Right atrium auricular region (tissue), 2 donors: ENCODE measurements around the gene FGR. TPM values are rescaled to one million over a fixed set of nuclear protein-coding genes. Genes with fewer than 3 reads are reported as not detected.

Source experiments
- DNase-seq: peaks from one replicate; pipeline ENCODE4 v3.0.0-alpha.2; 2019; ENCODE audit warnings: low spot score
- H3K27ac ChIP-seq, 2 donors: fragments of 200-600 bp; sonication (generic); 1 replicate in 1 of 2; 2 replicates in 1 of 2; pipeline ENCODE4 v1.5.1; 2016 to 2019
- H3K27me3 ChIP-seq, 2 donors: fragments of 200-600 bp; sonication (generic); one replicate each; pipeline versions ENCODE4 v1.5.1 to v1.6.0; 2017 to 2019
- H3K36me3 ChIP-seq: fragments of 200-600 bp; sonication (generic); one replicate; pipeline ENCODE4 v1.5.1; 2016
- H3K4me1 ChIP-seq, 2 donors: fragments of 200-600 bp; sonication (generic); one replicate each; pipeline versions ENCODE4 v1.5.1 to v1.6.0; 2017 to 2019
- H3K4me3 ChIP-seq, 2 donors: fragments of 200-600 bp; sonication (generic); 1 replicate in 1 of 2; 2 replicates in 1 of 2; pipeline ENCODE4 v1.5.1; 2017 to 2019; ENCODE audit warnings: mild to moderate bottlenecking in 1 of 2, moderate library complexity in 1 of 2
- H3K9me3 ChIP-seq, 2 donors: fragments of 200-600 bp; sonication (generic); one replicate each; pipeline ENCODE4 v1.5.1; 2019
- CTCF ChIP-seq, 2 donors: fragments of 200-600 bp; sonication (generic); IDR thresholded peaks; one replicate each; pipeline ENCODE4 v1.5.1; 2019; ENCODE audit warnings: antibody characterized with exemption in 2 of 2
- total RNA-seq, 2 donors: library from RNA; depleted of rRNA; stranded (reverse); fragments of >200 nt; gene quantifications; one replicate each; pipeline ENCODE4 v1.1.0, GENCODE V29; 2016

Gene FGR
- total RNA-seq, 2 donors from 2014 or later: 5.7 to 19.8 TPM

DNA sequence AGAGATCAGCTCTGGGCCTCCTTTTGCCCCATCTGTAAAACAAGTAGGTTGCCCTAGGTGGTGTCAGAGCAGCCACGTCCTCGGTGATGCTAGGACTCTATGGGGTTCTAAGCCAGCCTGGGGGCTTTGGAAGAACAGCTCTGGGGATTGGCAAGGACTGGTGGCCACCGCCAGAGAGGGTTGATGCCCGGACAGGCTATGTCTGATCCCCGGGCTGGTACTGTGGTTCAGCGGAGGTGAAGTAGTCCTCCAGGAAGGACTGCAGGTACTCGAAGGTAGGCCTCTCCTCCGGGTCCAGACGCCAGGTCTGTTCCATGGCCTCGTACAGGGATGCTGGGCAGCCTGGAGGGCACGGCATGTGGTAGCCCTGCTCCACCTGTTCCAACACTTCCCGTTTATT, 22.3 kb downstream of the FGR start:
- H3K4me3 ChIP-seq: no peak overlapping the region
- no peak for DNase-seq
- no peaks in the 10 kb centered on the region for H3K9me3 ChIP-seq
- TF ChIP-seq CTCF (IDR thresholded peaks at IDR 0.05): no peak
- no peak overlapping the region for H3K27ac ChIP-seq
- no peaks in the 10 kb centered on the region for H3K27me3 ChIP-seq
- H3K4me1 ChIP-seq: peaks cover 0 to 10% of the 10 kb centered on the region in 2 donors
- H3K36me3 ChIP-seq: no peaks in the 10 kb centered on the region

GRCh38 chr1:27611450-27611849, 23.5 kb downstream of the FGR start:
- DNase-seq: no peak
- TF ChIP-seq CTCF (IDR thresholded peaks at IDR 0.05): no peak
- no peaks in the 10 kb centered on the region for H3K36me3 ChIP-seq
- H3K4me1 ChIP-seq: peaks cover 0 to 16% of the 10 kb centered on the region in 2 donors
- H3K27me3 ChIP-seq: no peaks in the 10 kb centered on the region
- no peak overlapping the region for H3K4me3 ChIP-seq
- no peaks in the 10 kb centered on the region for H3K9me3 ChIP-seq
- H3K27ac ChIP-seq: no peak overlapping the region

GRCh38 chr1:27609618-27610240, 25.3 kb downstream of the FGR start:
- Histone ChIP-seq H3K9me3 (no peaks in the 10 kb centered on the region), H3K36me3 (no peaks in the 10 kb centered on the region), H3K27me3 (no peaks in the 10 kb centered on the region), H3K27ac (no peak overlapping the region), H3K4me3 (no peak overlapping the region), H3K4me1 (peaks cover 0 to 28% of the 10 kb centered on the region in 2 donors)
- DNase-seq: no peak
- TF ChIP-seq CTCF (IDR thresholded peaks at IDR 0.05): no peak

GRCh38 chr1:27609210-27609555, 25.8 kb downstream of the FGR start:
- Histone ChIP-seq H3K4me1 (peaks cover 0 to 26% of the 10 kb centered on the region in 2 donors), H3K9me3 (no peaks in the 10 kb centered on the region), H3K27me3 (no peaks in the 10 kb centered on the region), H3K27ac (no peak overlapping the region), H3K36me3 (no peaks in the 10 kb centered on the region), H3K4me3 (no peak overlapping the region)
- no peak for TF ChIP-seq CTCF (IDR thresholded peaks at IDR 0.05)
- DNase-seq: no peak

DNA sequence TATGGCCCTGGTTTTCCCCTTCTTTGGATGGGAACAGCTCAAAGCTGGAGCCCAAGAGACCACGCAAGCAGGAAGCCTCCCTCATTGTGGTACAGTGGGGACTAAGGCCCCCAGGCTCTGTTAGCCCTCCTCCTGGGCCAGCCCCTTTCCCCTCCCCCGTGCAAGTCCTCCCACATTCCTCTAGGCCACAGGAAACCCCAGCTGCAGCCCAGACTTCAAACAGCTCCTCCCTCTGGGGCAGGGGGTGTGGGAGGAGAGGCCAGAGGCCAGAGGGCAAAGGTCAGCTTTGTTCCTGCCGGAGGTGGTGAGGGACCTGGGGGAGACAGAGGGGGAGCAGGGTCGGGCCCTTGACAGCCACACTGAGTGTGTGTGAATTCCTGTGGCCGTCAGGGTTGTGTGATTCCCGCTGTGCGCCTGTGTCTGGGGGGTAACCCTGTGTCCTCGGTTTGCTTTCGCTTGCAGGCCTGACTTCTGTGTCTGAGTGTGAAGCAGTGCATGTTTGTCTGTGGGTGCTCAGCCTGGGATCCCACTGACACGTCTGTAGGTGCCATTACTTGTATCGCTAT, 27.7 kb downstream of the FGR start:
- Histone ChIP-seq H3K4me1 (peaks cover 0 to 26% of the 10 kb centered on the region in 2 donors), H3K27me3 (no peaks in the 10 kb centered on the region), H3K27ac (no peak overlapping the region), H3K36me3 (no peaks in the 10 kb centered on the region), H3K9me3 (no peaks in the 10 kb centered on the region), H3K4me3 (no peak overlapping the region)
- no peak for DNase-seq
- TF ChIP-seq CTCF (IDR thresholded peaks at IDR 0.05): no peak
